ENCODE data around the gene FAM43A.

FAM43A gene

DNA sequence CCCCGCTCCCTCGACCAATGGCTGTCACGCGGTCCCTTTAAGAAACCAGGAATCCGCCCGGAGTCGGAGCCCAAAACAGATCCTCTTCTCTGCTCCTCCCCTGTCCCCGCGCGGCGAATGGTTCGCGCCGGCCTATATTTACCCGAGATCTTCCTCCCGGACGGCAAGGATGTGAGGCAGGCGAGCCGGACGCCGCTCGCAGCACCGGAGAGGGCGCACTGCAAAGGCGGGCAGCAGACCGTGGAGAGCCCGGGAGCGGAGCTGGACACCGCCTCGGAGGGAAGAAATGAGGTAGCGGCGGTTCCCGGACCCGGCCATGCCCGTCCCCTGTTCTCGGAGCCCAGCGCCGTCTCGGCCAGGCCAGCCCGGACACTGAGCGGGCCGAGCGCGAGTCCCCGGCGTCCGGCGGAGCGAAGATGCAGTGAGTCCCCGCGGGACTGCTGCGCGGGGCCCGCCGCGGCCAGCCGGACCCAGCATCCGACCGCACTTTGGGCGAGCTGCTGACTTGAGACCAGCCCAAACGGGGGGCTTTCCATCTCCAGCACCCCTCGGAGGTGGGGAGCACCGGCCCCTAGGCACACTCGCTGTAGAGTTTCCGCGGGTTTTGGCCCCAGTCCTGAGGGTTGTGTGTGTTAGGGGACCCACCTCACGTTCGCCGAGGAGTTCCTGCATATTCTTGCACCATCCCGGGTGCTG, at the start of gene FAM43A:
FAM43A (plus strand) TSS at position 166 of the 696 bp plus-strand sequence. CDS start 944 bp downstream, outside the sequence.
- DNase-seq (ENCODE audit: low spot score), result no peak

DNA sequence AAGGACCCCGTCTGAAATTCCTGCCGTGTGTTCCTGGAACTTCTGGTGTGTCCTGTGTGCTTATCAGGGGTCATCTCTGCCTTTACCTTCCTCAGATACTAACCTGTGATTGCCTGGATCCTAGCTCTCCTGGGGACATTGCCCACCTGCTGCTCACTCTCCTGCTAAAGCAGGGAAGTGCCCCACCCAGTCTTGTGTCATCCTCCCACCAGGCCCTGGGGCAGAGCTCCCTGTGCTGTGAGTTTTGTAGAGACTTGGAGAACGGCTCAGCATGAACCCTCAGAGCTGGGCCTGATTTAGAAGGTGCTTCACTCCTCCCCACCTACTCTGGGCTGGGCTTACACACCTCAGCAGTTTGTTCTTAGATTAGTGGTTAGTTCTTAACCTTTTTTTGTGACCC, 48.6 kb upstream of the FAM43A start:
- no peak for DNase-seq (ENCODE audit: low spot score)

- no peak for DNase-seq (ENCODE audit: low spot score)
Measured at GRCh38 chr3:194637541-194638400, 47.9 kb upstream of the FAM43A start.

GRCh38 chr3:194638991-194639605, 46.6 kb upstream of the FAM43A start:
- DNase-seq (ENCODE audit: low spot score), result no peak

DNA sequence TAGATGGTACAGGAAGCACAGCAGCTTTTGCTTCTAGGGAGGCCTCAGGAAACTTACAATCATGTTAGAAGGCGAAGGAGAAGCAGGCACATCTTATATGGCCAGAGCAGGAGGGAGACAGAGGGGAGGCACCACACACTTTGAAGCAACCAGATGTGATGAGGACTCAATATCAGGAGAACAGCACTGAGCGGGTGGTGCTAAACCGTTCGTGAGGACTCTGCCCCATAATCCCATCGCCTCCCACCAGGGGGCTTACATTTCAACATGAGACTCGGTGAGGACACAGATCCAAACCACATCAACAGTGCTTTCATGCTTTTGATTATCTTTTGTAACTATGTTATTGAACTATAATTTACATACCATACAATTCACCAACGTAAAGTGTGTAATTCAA, 44.9 kb upstream of the FAM43A start:
- DNase-seq (ENCODE audit: low spot score), result peak; percentile 19

DNA sequence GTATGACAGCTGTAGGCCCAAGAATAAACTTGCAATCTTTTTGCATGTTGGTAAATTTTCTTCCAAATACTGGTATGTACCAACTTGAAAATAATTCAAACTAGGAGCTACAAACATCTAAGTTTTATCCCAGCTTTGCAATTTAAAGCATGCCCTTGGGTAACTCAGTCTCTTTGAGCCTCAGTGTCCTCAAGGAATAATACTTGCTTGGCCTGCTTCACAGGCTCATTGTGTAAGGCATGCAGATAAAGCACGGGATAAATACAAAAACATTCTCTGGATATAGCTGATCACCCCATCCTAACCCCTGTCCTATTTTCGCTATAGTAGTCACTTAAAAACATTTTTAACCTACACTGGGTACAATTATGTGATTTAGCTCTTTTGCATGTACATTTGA, 42.9 kb upstream of the FAM43A start:
- no peak for DNase-seq (ENCODE audit: low spot score)

DNA sequence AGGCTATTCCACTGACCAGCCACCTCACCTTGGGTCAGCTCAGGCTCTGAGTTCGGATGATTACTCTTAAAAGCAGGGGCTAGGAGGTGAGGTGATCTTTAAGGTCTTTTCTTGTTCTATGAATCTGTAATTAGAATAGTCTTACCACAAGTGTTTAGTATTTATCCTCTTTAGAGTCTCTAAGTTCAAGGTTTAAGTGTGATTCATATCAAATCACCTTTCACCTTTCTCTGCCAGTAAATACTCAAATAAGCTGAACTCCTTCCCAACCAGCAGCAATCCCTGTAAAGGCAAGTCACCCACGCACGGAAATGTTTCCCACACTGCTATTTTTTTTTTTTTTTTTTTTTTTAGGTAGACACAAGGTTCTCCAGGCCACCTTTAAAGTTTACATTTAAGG, 37.9 kb upstream of the FAM43A start:
- DNase-seq (ENCODE audit: low spot score), result no peak

GRCh38 chr3:194654443-194654842, 31.2 kb upstream of the FAM43A start:
- no peak for DNase-seq (ENCODE audit: low spot score)

- DNase-seq (ENCODE audit: low spot score), result no peak
Measured at GRCh38 chr3:194657439-194657838, 28.2 kb upstream of the FAM43A start.

DNA sequence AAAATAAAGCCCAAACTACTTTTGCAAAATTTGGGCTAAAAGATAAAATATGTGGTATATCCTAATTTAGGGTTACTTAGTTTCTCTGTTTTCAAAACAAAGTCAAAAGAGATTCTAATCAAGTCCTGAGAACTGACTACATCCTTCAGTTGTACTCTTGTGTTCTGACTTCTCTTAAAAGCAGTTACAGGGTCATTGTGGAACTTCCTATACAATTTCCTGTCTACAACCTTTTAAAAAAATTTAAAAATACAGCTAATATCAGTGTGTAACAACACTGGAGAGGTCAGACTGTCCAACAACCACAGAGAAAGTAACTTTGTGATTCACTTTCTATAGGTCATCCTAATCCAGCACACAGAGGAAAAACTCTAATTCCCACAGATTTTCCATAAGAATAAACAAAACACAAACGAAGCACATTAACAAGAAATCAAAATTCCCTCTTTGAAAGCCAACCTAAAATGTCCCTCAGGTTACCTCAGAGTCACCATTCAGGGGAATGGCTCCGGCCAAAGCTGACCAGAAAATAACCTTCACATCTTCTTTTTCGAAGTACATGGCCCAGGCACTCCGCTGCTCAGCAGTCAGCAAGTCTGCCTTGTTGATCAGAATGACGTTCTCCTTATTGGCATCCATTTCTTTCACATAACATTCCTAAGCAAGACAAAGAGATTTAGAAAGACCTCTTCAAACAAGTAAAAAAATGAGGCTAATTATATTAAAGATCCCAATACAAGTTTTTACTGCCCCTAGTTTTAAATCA, 27.0 kb upstream of the FAM43A start:
- no peak for DNase-seq (ENCODE audit: low spot score)

DNA sequence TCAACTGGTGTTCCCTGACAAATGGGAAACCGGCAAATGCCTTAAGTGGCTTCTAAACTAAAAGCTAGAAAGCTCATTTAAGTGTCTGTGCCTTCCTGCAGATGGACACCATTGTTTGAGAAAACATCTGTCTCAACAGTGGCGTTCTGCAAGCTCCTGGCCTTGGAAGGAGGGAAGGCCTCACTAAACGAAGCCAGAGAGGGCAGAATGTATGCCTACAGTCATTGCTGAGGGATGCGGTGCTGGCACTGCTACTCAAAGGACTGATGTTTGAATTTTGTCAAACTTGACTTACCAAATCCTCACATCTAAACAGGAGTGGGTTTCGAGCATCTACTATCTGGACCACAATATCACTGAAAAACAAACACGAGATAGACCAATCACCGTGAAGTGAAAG, 25.9 kb upstream of the FAM43A start:
- no peak for DNase-seq (ENCODE audit: low spot score)

DNA sequence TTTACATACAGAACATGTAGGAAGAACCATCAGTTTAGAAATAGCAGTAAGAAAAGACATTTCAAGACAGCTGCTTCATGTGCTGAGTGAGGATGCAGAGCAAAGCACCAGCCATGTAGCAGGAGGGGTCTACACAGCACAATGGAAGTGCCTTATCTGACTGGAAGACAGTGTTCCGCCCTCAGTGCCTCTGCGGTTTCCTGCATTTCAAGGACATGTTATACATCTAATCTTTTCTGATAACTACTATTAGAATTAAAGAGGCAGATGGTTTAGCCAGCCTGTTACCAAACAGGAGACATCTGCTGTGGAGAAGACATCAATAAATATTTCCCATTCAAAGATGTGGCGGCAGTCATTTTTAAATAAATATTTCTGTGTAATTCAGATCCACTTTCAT, 24.3 kb upstream of the FAM43A start:
- DNase-seq (ENCODE audit: low spot score), result no peak

GRCh38 chr3:194661946-194662345, 23.7 kb upstream of the FAM43A start:
- no peak for DNase-seq (ENCODE audit: low spot score)

DNA sequence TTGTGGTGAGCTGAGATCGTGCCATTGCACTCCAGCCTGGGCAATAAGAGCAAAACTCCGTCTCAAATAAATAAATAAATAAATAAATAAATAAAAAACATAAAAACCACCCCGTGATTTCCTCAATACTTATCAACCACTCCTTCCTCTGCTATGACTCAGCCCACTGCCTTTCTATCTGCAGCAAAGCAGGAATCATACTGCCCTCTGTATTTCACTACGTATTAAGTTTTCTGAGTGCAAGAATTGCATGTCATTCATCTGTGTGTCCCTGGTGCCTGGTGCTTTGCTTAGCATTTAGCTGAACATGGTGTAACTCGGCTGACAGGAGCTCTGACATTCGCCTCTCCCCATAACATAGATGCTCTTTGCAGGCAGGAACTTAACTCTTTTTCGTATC, 20.8 kb upstream of the FAM43A start:
- peak; percentile 19 for DNase-seq (ENCODE audit: low spot score)

- no peak for DNase-seq (ENCODE audit: low spot score)
Measured at GRCh38 chr3:194667363-194667762, 18.3 kb upstream of the FAM43A start.

- DNase-seq (ENCODE audit: low spot score), result peak; percentile 58
Measured at GRCh38 chr3:194671511-194671899, 14.2 kb upstream of the FAM43A start.

DNA sequence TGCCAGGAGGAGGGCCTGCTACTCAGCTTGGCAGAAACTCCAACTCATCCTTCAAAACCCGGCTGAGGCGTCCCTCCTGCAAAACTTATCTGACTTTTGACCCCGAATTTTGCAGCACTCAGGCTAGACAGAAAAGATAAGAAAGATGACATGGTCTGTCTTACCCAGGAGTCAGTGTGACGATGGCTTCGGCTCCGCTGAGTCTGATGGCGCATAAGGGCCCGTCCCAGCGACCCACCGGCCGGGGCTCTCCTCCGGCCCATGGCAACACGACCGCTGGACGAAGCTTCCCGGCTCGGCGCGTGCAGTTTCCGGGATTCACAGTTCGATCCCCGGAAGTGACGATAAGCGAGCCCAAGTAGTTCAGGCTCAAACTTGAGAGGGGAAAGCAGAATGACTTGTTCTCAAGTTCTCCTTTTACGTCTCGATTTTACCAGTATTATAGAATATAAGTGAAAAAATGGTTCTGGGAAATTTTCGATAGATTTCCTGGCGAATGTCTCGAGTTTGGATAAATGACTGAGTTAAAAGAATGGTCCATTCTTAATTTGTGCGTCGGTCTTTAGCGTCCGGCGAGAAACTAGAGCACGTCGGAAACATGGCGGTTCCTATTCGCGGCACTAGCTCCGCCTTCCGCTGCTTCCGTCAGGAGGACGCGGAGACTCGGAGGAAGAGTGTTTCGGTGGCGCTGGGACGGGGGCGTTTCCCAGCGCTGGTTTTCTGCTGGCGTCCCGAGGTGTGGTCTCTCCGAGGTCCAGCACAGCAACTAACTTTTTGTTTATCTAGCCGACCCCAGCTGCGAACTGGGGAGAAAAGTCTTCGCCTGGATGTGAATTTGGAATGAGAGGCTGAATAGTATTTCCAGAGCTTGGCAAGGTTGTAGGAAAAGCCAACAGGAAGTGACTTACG, 13.5 kb upstream of the FAM43A start, which contains the start of gene LSG1:
LSG1 (minus strand) TSS at position 292 of the 909 bp plus-strand sequence; CDS start at position 263, 29 bp downstream.
- DNase-seq (ENCODE audit: low spot score), result peak; percentile 95

GRCh38 chr3:194672876-194673275, 12.8 kb upstream of the FAM43A start:
- DNase-seq (ENCODE audit: low spot score), result no peak

GRCh38 chr3:194673761-194674160, 11.9 kb upstream of the FAM43A start:
- DNase-seq (ENCODE audit: low spot score), result no peak

DNA sequence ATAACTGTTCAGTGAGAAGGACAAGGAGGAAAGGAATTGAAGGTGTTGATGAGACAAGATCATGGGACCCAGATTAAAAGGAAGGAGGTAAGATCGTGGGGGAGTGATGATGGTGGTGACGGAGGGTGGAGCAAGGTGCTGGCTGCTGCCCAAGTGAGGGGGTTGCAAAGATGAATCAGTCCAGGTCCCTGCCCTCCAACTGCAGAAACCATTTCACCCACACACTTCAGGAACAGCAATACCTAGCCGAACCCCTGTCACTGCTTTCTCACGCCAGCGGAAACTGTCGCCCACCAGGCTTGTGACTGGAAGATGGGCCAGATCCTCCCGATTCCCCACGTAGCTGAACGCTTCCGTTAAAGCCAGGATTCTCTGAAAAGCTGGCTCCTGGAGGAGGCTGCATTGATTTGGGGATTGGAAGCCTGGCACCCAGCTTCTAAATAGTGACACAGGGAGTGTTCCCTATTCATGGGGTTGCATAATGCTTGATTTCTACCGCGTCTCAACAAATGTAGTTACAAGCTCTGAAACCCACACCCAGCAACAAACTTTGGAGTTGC, 10.5 kb upstream of the FAM43A start:
- no peak for DNase-seq (ENCODE audit: low spot score)

- DNase-seq (ENCODE audit: low spot score), result no peak
Measured at GRCh38 chr3:194675680-194676079, 10.0 kb upstream of the FAM43A start.
